Right lobe of liver (tissue), 4 donors: ENCODE results near the gene CCDC191.

Experiments used
- CTCF ChIP-seq, 4 donors: fragments of 200-600 bp in 3 of 4; fragments of 450-650 bp in 1 of 4; IDR thresholded peaks; one replicate each; pipeline versions ENCODE4 v1.5.1 to v1.8.0; 2016 to 2022; ENCODE audit warnings: antibody characterized with exemption in 4 of 4, mild to moderate bottlenecking in 2 of 4
- POLR2A ChIP-seq: fragments of 450-650 bp; IDR thresholded peaks from one replicate; pipeline ENCODE4 v1.6.1; 2017; ENCODE audit warnings: antibody characterized with exemption, mild to moderate bottlenecking
- donor health status: DM: no; HTN: no; CAD: no.
- donor health status: DM: no; HTN: no; CAD: no.
- donor health status: DM: no; HTN: yes; CAD: no.

GRCh38 chr3:114104414-114104813, 48.1 kb upstream of the CCDC191 start:
- TF ChIP-seq CTCF (IDR thresholded peaks at IDR 0.05), result no peak
- no peak for TF ChIP-seq POLR2A
